GM23338 (cell line): ENCODE data around the gene TNNI2. TPM values are rescaled to one million over a fixed set of nuclear protein-coding genes. Genes with fewer than 3 reads are reported as not detected.

Experiments
- ATAC-seq: fragments of 200-7000 bp; cut with Tn5 transposase; 3 replicates; pipeline ENCODE4 v1.9.1; 2020
- DNase-seq: peaks from one replicate; pipeline ENCODE4 v3.0.0-alpha.2; 2015; ENCODE audit warnings: low spot score
- H2AFZ ChIP-seq: fragments of 200-600 bp; sonication (generic); 2 replicates; pipeline ENCODE4 v1.8.0; 2016; ENCODE audit warnings: antibody characterized with exemption, mild to moderate bottlenecking, moderate library complexity
- H3F3A ChIP-seq: fragments of 200-600 bp; sonication (generic); replicated peaks from 2 replicates; pipeline ENCODE4 v1.8.0; 2017; ENCODE audit warnings: antibody characterized with exemption, mixed run types, low read depth
- H3K27ac ChIP-seq: fragments of 200-600 bp; sonication (generic); 2 replicates; pipeline ENCODE4 v1.6.1; 2016; ENCODE audit warnings: low read depth
- H3K27me3 ChIP-seq: fragments of 200-600 bp; sonication (generic); 2 replicates; pipeline ENCODE4 v1.8.0; 2016; ENCODE audit warnings: mild to moderate bottlenecking, mixed run types, moderate library complexity; ENCODE audit not compliant: insufficient read depth
- H3K36me3 ChIP-seq: fragments of 200-600 bp; sonication (generic); 2 replicates; pipeline ENCODE4 v1.8.0; 2016; ENCODE audit warnings: mild to moderate bottlenecking; ENCODE audit not compliant: insufficient read depth
- H3K4me1 ChIP-seq: fragments of 200-600 bp; sonication (generic); 2 replicates; pipeline ENCODE4 v1.8.0; 2016; ENCODE audit warnings: mild to moderate bottlenecking, moderate library complexity; ENCODE audit not compliant: insufficient read depth
- H3K4me2 ChIP-seq: fragments of 200-600 bp; sonication (generic); 2 replicates; pipeline ENCODE4 v1.7.1; 2017; ENCODE audit warnings: mixed run types
- H3K4me3 ChIP-seq: fragments of 200-600 bp; sonication (generic); 2 replicates; pipeline ENCODE4 v1.6.1; 2016; ENCODE audit warnings: mixed run types
- H3K79me2 ChIP-seq: fragments of 200-600 bp; sonication (generic); replicated peaks from 2 replicates; pipeline ENCODE4 v1.8.0; 2017; ENCODE audit warnings: mild to moderate bottlenecking; ENCODE audit not compliant: insufficient read depth
- H3K9me2 ChIP-seq: fragments of 200-600 bp; sonication (generic); 2 replicates; pipeline ENCODE4 v1.8.0; 2017; ENCODE audit not compliant: insufficient read depth
- H4K20me1 ChIP-seq: fragments of 200-600 bp; sonication (generic); replicated peaks from 2 replicates; pipeline ENCODE4 v1.8.0; 2017; ENCODE audit warnings: mild to moderate bottlenecking; ENCODE audit not compliant: insufficient read depth
- H3K27ac Mint-ChIP-seq: 2 replicates; pipeline ENCODE4 v1.8.0; 2020; ENCODE audit warnings: inconsistent platforms, mild to moderate bottlenecking, moderate library complexity, mixed read lengths
- H3K27me3 Mint-ChIP-seq: 3 replicates; pipeline ENCODE4 v1.8.0; 2022; ENCODE audit warnings: low read depth, mild to moderate bottlenecking, moderate library complexity, mixed read lengths, inconsistent platforms; ENCODE audit not compliant: insufficient read depth, poor library complexity
- H3K36me3 Mint-ChIP-seq: 3 replicates; pipeline ENCODE4 v1.8.0; 2021; ENCODE audit warnings: low read depth, mild to moderate bottlenecking, inconsistent platforms, moderate library complexity, mixed read lengths
- H3K4me1 Mint-ChIP-seq: 3 replicates; pipeline ENCODE4 v1.8.0; 2020; ENCODE audit warnings: mild to moderate bottlenecking, inconsistent platforms, mixed read lengths
- H3K4me3 Mint-ChIP-seq: 3 replicates; pipeline ENCODE4 v1.8.0; 2021; ENCODE audit warnings: moderate library complexity, mild to moderate bottlenecking, inconsistent platforms, mixed read lengths
- H3K9me3 Mint-ChIP-seq: 3 replicates; pipeline ENCODE4 v1.8.0; 2020; ENCODE audit warnings: moderate library complexity, mild to moderate bottlenecking, inconsistent platforms, mixed read lengths
- CREB1 ChIP-seq: fragments of 250-450 bp; sonication (Bioruptor Pico); IDR thresholded peaks from 2 replicates; pipeline ENCODE4 v1.5.0; 2020; ENCODE audit warnings: low read depth, mild to moderate bottlenecking, moderate library complexity
- EZH2 ChIP-seq: fragments of 200-600 bp; sonication (generic); IDR thresholded peaks from one replicate; pipeline ENCODE4 v1.8.0; 2017; ENCODE audit warnings: antibody characterized with exemption, mild to moderate bottlenecking, low read depth; ENCODE audit not compliant: unreplicated experiment
- EZH2phosphoT487 ChIP-seq: fragments of 200-600 bp; sonication (generic); IDR thresholded peaks from one replicate; pipeline ENCODE4 v1.8.1; 2018; ENCODE audit warnings: antibody characterized with exemption; ENCODE audit not compliant: unreplicated experiment
- JUNB ChIP-seq: IDR thresholded peaks from one replicate; pipeline ENCODE4 v1.6.1; 2016; ENCODE audit warnings: antibody characterized with exemption; ENCODE audit not compliant: unreplicated experiment
- NANOG ChIP-seq: IDR thresholded peaks from 2 replicates; pipeline ENCODE4 v1.6.1; 2016; ENCODE audit warnings: antibody characterized with exemption, borderline replicate concordance
- POLR2AphosphoS5 ChIP-seq: IDR thresholded peaks from 2 replicates; pipeline ENCODE4 v1.6.1; 2016; ENCODE audit warnings: antibody characterized with exemption, low read depth
- STAT1 ChIP-seq: IDR thresholded peaks from one replicate; pipeline ENCODE4 v1.6.1; 2016; ENCODE audit warnings: antibody characterized with exemption; ENCODE audit not compliant: unreplicated experiment
- ZNF114 ChIP-seq: fragments of 250-450 bp; sonication (Bioruptor Pico); IDR thresholded peaks from 2 replicates; pipeline ENCODE4 v1.5.0; 2020; ENCODE audit warnings: mild to moderate bottlenecking, moderate library complexity
- ZNF331 ChIP-seq: fragments of 250-450 bp; sonication (Bioruptor Pico); IDR thresholded peaks from 2 replicates; pipeline ENCODE4 v1.5.0; 2020; ENCODE audit warnings: low read depth, mild to moderate bottlenecking, moderate library complexity
- long read RNA-seq: library from polyadenylated mRNA; unstranded; transcript quantifications from one replicate; pipeline ENCODE4 v2.0.0, GENCODE V29; 2020; ENCODE audit not compliant: unreplicated experiment
- polyA plus RNA-seq: library from polyadenylated mRNA; unstranded; fragments of >200 nt; fragmentation: Nextera tagmentation; extraction: Ambion mirVana; gene quantifications from 2 replicates; pipeline ENCODE4 v1.2.1, GENCODE V29; 2016
- total RNA-seq: library from RNA; depleted of rRNA; stranded (reverse); fragments of >200 nt; shearing (Covaris generic); gene quantifications from 2 replicates; pipeline ENCODE4 v1.2.3, GENCODE V29; 2014; rRNA removed
- TF ChIP-seq, protein P1 (sequence below): IDR thresholded peaks from one replicate; pipeline ENCODE4 v1.6.1; 2018; ENCODE audit warnings: antibody characterized with exemption; ENCODE audit not compliant: unreplicated experiment
- TF ChIP-seq, protein P2 (sequence below), 2 experiments: fragments of 200-600 bp in 1 of 2; sonication (generic) in 1 of 2; conservative IDR thresholded peaks; 2 replicates each; pipeline versions ENCODE4 v1.5.1 to v1.6.1; 2016 to 2017; ENCODE audit warnings: antibody characterized with exemption in 2 of 2, low read depth in 2 of 2, mild to moderate bottlenecking in 2 of 2, moderate library complexity in 1 of 2
- TF ChIP-seq, protein P3 (sequence below): IDR thresholded peaks from 2 replicates; pipeline ENCODE4 v1.6.1; 2016; ENCODE audit warnings: antibody characterized with exemption
- TF ChIP-seq, protein P4 (sequence below): fragments of 250-450 bp; sonication (Bioruptor Pico); IDR thresholded peaks from 2 replicates; pipeline ENCODE4 v1.5.0; 2020; ENCODE audit warnings: mild to moderate bottlenecking, moderate library complexity

TNNI2 gene
- not detected in 2 replicates for total RNA-seq
- not detected in 2 replicates for polyA plus RNA-seq
- long read RNA-seq, result 0 reads

DNA sequence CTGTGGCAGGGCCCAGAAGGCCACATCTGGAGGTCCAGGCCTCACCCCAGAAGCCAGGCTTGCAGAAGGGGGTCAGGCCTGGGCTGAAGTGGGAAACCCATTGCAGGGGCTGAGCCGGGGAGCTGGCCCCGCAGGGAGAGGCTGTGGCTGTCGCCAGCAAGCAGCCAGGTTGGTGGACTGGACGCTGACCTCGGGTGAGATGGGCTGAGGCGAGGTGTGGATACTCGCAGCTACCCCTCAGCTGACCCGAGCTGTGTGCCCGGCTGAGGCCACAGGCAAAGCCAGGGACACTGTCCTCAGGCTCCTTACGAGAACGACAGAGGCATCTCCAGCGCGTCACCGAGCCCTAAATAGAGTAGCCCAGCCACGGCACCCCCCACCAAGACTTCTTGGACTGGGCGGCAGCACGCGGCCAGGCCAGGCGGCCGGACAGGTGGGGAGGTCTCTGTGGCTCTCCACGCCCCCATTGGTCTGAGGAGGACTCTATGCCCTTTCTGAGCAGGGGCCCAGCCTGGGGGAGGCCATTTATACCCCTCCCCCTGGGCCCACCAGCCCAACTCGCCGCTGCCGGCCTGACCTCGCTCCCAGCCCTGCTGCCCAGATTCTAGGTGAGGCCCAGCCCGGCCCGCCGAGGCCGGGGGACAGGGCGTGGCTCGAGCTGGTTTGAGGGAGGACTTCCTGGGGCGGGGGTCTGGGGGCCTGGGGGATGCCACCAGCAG is at the start of gene TNNI2:
Gene TNNI2 (plus strand): TSS at position 556 of the 719 bp plus-strand sequence. CDS start 716 bp downstream, outside the sequence.
- Histone ChIP-seq H3K4me2 (no peak within 1 kb of the TSS), H3K27me3 (no peaks in the 10 kb centered on the region)
- H3K27me3 Mint-ChIP-seq, result peaks cover 2% of the 10 kb centered on the region

More for the DNA sequence above, at the start of gene TNNI2:
- Mint-ChIP-seq H3K36me3 (no peaks in the 10 kb centered on the region), H3K9me3 (no peaks in the 10 kb centered on the region), H3K4me3 (no peak within 1 kb of the TSS), H3K4me1 (no peaks in the 10 kb centered on the region), H3K27ac (no peak within 1 kb of the TSS)
- no peaks in the 10 kb centered on the region for H3K4me1 ChIP-seq
- no peak within 1 kb of the TSS for H3K4me3 ChIP-seq
- H3K9me2 ChIP-seq, result no peaks in the 10 kb centered on the region
- no peaks in the 10 kb centered on the region for H3K36me3 ChIP-seq
- ATAC-seq (no peak), DNase-seq (no peak)
- H2AFZ ChIP-seq, result peak within 1 kb of the TSS; percentile 76; the same call in 1 of the 2 replicates
- no peaks in the 10 kb centered on the region for H4K20me1 ChIP-seq
- no peaks in the 10 kb centered on the region for H3K79me2 ChIP-seq
- no peak for TF ChIP-seq POLR2AphosphoS5
- TF ChIP-seq ZNF114, result no peak
- no peak for TF ChIP-seq NANOG
- no peak for TF ChIP-seq EZH2phosphoT487
- no peak for TF ChIP-seq CREB1 (CRISPR knock-in tag)
- TF ChIP-seq, protein P1, sequence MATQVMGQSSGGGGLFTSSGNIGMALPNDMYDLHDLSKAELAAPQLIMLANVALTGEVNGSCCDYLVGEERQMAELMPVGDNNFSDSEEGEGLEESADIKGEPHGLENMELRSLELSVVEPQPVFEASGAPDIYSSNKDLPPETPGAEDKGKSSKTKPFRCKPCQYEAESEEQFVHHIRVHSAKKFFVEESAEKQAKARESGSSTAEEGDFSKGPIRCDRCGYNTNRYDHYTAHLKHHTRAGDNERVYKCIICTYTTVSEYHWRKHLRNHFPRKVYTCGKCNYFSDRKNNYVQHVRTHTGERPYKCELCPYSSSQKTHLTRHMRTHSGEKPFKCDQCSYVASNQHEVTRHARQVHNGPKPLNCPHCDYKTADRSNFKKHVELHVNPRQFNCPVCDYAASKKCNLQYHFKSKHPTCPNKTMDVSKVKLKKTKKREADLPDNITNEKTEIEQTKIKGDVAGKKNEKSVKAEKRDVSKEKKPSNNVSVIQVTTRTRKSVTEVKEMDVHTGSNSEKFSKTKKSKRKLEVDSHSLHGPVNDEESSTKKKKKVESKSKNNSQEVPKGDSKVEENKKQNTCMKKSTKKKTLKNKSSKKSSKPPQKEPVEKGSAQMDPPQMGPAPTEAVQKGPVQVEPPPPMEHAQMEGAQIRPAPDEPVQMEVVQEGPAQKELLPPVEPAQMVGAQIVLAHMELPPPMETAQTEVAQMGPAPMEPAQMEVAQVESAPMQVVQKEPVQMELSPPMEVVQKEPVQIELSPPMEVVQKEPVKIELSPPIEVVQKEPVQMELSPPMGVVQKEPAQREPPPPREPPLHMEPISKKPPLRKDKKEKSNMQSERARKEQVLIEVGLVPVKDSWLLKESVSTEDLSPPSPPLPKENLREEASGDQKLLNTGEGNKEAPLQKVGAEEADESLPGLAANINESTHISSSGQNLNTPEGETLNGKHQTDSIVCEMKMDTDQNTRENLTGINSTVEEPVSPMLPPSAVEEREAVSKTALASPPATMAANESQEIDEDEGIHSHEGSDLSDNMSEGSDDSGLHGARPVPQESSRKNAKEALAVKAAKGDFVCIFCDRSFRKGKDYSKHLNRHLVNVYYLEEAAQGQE, result no peak
- no peak for TF ChIP-seq JUNB
- TF ChIP-seq, protein P2, sequence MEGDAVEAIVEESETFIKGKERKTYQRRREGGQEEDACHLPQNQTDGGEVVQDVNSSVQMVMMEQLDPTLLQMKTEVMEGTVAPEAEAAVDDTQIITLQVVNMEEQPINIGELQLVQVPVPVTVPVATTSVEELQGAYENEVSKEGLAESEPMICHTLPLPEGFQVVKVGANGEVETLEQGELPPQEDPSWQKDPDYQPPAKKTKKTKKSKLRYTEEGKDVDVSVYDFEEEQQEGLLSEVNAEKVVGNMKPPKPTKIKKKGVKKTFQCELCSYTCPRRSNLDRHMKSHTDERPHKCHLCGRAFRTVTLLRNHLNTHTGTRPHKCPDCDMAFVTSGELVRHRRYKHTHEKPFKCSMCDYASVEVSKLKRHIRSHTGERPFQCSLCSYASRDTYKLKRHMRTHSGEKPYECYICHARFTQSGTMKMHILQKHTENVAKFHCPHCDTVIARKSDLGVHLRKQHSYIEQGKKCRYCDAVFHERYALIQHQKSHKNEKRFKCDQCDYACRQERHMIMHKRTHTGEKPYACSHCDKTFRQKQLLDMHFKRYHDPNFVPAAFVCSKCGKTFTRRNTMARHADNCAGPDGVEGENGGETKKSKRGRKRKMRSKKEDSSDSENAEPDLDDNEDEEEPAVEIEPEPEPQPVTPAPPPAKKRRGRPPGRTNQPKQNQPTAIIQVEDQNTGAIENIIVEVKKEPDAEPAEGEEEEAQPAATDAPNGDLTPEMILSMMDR (conservative IDR thresholded peaks at IDR 0.05; ENCODE audit: low read depth in 2 of 2), result no peak
- TF ChIP-seq EZH2, result no peak
- TF ChIP-seq, protein P3, sequence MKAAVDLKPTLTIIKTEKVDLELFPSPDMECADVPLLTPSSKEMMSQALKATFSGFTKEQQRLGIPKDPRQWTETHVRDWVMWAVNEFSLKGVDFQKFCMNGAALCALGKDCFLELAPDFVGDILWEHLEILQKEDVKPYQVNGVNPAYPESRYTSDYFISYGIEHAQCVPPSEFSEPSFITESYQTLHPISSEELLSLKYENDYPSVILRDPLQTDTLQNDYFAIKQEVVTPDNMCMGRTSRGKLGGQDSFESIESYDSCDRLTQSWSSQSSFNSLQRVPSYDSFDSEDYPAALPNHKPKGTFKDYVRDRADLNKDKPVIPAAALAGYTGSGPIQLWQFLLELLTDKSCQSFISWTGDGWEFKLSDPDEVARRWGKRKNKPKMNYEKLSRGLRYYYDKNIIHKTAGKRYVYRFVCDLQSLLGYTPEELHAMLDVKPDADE, result no peak
- no peak for TF ChIP-seq STAT1
- TF ChIP-seq, protein P4, sequence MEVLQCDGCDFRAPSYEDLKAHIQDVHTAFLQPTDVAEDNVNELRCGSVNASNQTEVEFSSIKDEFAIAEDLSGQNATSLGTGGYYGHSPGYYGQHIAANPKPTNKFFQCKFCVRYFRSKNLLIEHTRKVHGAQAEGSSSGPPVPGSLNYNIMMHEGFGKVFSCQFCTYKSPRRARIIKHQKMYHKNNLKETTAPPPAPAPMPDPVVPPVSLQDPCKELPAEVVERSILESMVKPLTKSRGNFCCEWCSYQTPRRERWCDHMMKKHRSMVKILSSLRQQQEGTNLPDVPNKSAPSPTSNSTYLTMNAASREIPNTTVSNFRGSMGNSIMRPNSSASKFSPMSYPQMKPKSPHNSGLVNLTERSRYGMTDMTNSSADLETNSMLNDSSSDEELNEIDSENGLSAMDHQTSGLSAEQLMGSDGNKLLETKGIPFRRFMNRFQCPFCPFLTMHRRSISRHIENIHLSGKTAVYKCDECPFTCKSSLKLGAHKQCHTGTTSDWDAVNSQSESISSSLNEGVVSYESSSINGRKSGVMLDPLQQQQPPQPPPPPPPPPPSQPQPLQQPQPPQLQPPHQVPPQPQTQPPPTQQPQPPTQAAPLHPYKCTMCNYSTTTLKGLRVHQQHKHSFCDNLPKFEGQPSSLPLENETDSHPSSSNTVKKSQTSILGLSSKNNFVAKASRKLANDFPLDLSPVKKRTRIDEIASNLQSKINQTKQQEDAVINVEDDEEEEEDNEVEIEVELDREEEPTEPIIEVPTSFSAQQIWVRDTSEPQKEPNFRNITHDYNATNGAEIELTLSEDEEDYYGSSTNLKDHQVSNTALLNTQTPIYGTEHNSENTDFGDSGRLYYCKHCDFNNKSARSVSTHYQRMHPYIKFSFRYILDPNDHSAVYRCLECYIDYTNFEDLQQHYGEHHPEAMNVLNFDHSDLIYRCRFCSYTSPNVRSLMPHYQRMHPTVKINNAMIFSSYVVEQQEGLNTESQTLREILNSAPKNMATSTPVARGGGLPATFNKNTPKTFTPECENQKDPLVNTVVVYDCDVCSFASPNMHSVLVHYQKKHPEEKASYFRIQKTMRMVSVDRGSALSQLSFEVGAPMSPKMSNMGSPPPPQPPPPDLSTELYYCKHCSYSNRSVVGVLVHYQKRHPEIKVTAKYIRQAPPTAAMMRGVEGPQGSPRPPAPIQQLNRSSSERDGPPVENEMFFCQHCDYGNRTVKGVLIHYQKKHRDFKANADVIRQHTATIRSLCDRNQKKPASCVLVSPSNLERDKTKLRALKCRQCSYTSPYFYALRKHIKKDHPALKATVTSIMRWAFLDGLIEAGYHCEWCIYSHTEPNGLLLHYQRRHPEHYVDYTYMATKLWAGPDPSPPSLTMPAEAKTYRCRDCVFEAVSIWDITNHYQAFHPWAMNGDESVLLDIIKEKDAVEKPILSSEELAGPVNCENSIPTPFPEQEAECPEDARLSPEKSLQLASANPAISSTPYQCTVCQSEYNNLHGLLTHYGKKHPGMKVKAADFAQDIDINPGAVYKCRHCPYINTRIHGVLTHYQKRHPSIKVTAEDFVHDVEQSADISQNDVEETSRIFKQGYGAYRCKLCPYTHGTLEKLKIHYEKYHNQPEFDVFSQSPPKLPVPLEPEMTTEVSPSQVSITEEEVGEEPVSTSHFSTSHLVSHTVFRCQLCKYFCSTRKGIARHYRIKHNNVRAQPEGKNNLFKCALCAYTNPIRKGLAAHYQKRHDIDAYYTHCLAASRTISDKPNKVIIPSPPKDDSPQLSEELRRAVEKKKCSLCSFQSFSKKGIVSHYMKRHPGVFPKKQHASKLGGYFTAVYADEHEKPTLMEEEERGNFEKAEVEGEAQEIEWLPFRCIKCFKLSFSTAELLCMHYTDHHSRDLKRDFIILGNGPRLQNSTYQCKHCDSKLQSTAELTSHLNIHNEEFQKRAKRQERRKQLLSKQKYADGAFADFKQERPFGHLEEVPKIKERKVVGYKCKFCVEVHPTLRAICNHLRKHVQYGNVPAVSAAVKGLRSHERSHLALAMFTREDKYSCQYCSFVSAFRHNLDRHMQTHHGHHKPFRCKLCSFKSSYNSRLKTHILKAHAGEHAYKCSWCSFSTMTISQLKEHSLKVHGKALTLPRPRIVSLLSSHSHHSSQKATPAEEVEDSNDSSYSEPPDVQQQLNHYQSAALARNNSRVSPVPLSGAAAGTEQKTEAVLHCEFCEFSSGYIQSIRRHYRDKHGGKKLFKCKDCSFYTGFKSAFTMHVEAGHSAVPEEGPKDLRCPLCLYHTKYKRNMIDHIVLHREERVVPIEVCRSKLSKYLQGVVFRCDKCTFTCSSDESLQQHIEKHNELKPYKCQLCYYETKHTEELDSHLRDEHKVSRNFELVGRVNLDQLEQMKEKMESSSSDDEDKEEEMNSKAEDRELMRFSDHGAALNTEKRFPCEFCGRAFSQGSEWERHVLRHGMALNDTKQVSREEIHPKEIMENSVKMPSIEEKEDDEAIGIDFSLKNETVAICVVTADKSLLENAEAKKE (CRISPR knock-in tag), result no peak
- no peak for TF ChIP-seq ZNF331
- no peaks in the 10 kb centered on the region for H3F3A ChIP-seq
- H3K27ac ChIP-seq, result no peak within 1 kb of the TSS
